NCI-H2171 (cell line): ENCODE results near the gene VSIG2.

Source experiments
- DNase-seq: peaks from one replicate; lab custom pipeline; 2025; lab: John Stamatoyannopoulos, UW

The VSIG2 gene

DNA sequence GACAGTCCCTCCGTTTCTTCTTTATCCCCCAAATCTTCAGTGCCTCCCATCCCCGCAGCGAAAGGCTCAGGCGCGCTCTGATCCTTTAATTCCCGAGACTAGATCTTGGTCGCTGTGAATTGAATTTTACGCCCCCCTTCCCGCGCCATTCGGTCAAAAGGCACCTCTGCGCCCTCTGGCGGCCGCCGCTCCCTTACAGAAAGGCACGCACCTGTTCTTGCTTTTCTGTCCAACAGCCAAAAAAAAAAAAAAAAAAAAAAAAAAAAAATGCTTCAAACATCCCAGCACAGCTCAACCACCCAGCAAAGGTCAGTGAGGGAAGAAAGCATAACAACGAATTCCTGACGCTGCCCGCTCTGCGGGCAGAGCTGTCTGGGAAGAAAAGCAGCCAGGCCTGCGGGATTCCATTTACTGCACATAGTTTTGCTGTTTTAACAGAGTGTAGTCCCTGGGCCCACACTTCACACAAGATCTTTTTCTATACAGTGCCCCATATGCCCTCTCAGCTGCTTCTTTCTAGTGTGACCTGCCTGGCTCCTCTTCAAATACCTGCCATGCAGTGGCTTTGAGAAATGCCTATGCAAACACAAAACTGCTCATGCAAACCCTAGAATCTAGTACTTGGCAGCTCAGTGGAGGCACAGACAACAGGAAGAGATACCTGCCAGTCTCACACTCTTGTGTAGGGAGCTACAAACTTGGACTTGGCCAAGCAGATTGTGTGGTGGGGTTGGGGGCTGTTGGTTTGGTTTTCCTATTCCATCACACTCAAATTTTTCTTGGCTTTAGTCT lies 11.3 kb upstream of the VSIG2 start:
- DNase-seq = peak; percentile 57

DNA sequence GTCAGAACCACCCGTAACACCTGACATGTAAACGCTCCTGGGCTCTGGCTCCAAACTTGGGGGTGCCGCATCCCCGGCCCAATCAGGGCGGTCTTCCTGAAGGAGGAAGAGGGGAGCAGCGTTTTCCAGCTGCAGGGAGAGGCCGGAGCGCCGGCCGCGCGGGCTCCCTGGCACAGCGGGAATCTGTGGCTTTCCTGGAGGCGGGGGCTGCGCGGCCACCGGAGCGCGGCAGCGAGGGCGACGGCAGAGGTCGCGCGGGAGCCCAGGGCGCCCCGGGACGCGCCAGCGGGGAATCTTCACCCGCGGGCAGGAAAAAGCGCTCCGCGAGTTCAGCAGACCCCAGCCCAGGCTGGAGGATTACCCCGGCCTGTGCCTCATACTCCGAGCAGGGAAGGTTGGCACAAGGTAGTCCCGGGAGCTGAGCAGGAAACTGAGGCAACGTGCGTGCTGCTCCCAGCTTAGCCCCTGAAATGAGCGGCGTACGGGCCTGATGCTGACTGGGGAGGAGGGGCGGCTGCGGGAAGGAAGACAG lies 10.6 kb upstream of the VSIG2 start:
- DNase-seq = no peak

DNA sequence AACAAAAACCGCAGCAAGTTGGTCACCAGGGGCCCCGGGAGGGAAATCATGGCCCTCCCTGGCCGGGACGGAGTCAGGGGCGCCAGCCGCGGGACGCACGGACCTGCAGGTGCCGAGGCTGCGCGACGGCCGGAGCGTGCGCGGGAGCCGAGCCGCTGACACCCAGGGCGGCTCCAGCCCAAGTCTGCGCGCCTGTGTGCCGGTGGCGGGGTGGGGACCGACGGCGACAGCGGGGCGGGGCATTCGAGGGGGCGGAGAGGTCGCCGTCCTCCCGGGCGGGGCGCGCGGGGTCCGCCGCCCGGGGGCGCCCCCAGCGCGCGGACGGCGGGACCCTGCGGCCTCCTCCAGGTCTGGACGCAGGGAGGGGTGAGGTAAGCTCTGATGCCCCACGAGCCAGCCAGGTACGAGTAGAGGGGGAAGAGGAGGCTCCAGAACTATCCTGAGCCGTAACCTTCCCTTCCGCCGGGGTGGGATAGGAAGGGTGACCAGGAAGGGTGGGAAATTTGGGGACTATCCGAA lies 10.1 kb upstream of the VSIG2 start, which contains the start of gene ESAM:
ESAM (minus strand) TSS at position 186 of the 519 bp plus-strand sequence; CDS start at position 50, 136 bp downstream.
- DNase-seq = peak; percentile 5

DNA sequence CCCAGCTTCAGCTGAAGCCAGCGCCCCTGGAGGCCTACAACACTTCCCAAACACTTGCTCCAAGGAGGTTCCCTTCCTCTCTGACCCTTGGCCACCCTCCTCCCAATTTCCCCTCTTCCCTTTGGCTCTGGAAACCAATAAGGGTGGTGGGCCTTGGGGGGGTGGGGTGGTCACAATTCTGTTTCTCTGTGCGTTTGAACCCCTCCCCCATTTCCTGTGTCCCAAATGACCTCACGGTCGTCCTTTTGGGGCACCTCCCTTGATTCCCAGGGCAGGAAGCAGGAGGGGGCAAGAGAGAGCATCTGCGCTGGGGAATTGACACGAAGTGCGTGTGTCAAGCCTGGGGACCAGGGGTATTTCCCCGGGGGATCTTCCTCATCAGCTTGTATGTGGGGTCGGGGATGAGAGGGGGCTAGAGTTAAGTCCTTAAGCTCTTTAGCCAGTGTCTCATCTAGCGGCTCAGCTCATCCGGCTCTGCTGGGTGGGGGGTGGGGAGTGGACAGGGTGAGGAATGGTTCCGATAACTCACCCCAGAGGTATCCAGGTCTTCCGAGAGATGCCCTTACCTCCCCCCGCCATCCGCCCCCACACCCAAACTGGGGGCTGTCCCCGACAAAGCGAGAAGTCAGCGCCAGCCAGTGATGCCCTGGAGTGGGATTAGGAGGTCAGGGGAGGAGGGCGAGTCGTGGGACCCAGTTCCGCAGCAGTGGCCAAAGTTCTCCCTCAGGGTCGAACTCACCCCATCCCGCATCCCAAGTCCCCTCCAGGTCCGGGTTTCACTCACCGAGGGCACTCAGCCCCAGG lies 9.4 kb upstream of the VSIG2 start:
- no peak for DNase-seq

DNA sequence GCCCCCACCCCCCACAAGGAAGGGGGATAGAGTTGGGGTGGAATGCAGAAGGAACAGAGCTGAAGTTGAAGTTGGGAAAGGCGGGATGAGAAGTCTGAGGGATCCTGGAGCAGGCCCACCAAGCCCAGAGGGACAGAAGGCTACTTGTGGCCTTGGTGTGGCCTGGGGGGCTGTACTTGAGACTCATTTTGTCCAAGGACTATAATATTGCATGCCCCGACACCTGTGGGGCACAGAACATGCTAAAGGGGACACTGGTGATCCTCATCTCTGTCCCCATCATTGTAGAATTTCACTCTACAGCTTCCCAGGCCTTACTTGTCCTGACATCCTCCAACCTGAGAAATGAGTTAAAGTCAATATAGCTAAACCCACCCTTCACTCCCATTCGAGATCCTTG lies 8.8 kb upstream of the VSIG2 start:
- DNase-seq = no peak

DNA sequence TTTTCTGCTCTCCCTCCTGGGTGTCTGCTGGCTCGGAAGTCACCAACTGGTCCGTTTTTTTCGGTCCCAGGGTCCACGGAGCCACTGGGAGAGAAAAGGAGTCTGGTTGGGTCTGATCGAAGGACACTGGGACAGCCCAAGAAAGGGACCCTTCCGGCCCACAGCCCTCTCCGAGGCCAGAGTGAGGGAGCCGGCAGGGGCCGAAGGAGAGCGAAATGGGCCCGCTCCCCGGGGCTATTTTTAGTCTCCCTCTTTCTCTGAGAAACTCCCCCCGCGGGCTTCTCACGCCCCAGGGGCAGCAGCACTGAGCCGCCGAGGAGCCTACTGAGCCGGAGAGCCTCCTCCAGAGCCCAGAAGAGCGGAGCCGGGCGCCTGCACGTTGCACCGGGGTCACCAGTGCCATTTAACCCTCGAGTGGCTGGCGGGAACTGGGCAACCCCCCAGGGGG lies 8.2 kb upstream of the VSIG2 start:
- DNase-seq = no peak

DNA sequence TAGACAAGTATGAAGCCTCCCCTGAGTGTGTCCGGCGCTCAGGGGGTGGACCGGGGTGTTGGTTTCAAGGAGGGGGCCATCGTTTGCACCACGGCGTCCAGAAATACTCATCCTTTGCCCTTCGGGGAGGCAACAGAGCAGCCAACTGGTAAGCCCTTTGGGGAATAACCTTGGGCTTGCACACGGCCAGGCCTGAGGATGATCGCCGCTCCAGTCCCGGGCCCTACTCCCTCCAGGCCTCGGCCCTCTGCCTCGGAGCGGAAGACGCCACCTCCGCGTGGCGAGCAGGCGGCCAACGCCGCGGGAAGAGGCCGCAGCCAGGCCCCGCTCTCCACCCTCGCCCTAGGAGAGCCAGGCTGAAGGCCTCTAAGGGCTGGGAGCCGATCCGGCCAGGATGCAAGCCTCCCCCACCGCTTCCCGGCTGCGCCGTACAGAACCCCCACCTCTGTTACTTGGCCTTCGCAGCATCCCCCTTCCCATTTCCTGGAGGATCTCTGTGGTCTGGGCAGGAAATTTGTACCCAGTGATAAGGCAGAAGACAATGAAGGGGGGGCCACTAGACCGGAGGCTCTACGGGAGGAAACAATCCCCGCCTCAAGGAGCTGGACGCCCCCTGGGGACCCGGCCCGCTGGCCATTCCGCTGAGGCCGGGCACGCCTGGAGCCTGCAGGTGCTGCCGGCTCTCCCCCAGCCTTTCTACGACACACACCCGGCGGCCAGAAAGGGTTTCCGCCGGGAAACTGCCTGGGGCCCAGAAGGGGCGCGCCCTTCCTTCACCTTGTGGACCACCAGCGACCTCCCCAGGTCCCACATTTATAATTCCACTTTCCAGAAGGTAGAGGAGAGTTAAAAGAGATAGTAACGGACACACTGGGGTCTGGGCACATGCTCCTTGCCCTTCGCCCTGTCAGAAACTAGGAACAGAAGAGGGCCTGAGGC lies 7.5 kb upstream of the VSIG2 start:
- no peak for DNase-seq

DNA sequence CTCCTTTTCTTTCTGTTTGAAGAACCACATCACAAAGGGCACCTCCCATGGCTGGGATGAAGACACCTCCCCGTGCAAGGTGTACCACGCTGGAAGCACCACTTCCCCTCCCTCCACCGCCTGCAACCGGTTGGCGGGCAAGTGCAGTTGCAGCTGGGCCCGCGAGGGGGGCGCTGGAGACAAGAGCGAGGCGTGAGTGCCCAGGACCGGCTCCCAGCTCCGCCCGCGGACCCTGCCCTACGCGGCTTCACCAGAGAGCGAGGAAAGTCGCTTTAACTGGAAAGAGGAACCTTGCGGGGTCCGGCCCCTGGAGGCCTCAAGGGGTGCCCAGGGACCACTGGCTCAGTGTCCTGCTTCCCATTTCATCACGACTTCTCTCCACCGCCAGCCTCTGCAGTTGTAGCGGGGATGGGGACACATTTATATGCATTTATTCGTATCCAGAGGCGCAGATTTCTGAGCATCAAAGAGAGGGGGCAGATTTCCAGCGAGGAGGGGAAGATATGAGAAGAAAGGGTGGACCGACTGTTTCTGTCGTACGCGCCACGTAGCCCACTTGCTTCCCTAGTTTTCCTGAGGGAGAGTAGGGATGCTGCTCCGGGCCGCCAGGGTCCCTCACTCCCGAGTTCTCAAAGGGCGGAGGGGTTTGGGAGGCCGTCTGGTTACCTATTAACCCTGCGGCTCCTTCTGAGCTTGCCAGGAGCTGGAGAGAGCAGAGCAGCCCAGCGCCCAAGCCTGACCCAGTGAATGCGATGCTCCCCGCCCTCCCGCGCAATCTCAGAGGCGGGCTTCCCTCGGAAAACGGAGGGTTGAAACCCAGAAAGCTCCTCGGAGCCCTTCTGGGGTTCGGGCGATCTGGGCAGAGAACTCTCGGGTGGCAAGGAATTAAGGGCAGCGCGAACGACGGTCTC lies 6.6 kb upstream of the VSIG2 start:
- DNase-seq = no peak

DNA sequence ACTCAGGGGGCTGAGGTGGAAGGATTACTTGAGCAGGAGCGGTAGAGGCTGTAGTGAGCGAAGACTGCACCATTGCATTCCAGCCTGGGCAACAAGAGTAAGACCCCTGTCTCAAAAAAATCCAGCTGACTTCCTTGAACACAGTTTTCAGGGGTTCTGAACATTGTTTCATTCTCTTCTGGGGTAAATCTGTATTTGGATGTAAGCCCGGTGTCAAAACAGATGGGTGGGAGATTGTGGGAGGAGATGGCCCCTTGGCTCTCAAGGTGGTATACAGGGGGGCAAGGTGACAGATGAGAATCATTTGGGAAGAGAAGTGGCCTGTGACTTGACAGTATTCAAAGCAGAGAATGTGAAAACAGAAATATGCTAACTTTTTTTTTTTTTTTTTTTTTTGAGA lies 5.3 kb upstream of the VSIG2 start:
- DNase-seq = no peak

DNA sequence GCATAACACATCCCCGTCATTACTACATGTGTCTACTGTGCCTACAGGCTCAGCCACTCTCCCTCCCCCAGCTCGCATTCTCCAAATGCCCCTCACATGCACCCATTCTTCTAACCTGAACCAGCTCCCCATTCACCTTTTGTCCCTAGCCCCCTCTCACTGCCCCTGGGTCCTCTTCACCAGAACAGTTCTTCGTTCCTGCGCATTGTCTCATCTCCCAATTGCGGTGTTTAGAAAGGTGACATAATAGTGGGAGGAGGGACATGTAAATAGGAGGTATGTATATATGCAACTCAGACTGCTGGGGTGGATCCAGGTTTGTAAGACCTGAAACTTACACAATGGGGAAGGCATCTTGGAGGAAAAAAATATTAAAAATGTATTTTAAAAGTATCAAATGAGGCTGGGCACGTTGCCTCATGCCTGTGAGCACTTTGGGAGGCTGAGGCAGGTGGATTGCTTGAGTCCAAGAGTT lies 4.7 kb upstream of the VSIG2 start:
- DNase-seq = no peak

DNA sequence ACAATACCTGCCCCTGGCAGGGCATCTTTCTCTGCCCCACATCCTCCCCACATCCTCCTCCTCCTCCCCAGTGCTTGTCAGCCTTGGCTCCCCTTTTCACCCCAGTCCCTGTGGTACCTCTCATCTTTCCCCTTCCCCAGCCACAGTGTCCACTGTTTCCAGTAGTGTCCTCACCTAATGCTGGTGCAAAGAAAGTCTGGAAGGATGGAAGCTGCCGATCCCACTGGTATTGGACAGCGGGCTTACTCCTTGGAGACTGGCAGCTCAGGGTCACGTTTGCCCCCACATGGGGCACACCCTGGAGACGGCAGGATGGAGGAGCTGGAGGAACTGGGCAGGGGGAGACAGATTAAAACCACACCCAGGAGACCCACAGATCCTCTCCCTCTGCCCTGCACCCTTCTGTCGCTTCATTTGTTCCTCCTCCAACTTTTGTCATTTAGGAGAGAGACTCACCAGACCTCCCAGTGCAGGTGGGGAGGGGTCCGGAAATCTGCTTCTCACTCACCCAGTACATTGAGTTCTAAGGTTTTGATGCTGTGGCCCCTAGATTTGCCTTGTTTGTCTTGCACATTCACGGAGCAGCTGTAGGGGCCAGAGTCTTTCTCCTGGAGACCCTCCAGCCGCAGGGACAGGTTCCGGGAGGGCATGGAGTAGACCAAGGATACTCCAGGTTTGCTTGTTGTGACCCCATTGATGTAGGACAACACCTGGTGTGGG lies 4.1 kb upstream of the VSIG2 start:
- no peak for DNase-seq

DNA sequence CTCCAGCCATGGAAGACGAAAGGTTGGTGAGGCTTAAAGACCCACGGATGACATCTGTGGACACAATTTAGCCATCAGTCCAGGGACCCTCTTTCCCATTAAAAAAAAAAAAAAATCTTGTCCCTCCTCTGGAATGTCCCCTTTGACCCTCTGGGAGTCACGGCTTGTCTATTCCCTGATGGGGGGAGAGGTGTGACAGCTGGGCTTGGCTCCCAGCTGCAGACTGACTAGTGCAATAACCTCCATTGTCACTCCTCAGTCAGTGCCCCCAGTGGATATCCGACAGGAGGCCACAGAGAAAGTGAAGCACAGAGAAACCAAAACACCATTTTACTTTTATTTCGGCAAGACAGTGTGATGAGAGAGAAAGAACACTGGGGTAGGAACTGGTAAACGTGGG lies 2.7 kb upstream of the VSIG2 start:
- DNase-seq = no peak

DNA sequence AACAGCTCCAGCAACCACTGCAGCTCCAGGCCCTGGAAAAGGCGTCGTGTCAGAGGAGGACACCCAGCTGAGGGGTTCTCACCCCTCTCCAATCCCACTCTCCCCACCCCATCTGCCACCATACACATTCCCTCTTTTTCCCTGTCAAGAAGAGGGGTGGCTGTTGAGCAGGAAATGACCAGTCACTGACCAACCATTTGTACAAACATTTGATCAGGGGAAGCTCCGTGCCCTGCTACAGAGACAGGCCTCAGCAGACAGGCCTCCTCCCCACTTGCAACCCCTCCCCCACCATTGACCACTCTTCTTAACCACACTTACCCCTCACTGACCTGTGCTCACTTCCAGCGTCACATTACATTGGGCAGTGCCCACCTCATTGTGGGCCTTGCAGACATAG lies 2.3 kb upstream of the VSIG2 start:
- DNase-seq = no peak

DNA sequence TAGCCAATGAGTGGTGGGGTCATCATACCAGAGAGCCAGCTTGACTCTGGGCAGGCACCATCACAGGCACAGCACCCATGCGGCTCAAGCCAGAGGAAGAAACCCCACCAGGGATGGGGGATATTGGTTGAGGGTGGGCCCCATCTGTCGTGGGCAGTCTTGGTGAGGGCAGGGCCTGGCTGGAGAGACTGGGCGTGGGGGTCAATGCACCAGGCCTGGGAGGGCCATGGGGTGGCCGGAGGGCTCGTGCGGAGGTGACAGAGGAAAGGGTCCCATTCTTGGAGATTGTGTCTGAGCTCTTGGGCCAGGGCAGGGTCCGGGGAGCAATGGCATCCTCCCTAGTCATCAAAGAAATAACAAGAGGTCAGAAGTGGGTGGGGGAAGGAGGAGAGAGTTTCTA lies 1.6 kb upstream of the VSIG2 start:
- DNase-seq = no peak

DNA sequence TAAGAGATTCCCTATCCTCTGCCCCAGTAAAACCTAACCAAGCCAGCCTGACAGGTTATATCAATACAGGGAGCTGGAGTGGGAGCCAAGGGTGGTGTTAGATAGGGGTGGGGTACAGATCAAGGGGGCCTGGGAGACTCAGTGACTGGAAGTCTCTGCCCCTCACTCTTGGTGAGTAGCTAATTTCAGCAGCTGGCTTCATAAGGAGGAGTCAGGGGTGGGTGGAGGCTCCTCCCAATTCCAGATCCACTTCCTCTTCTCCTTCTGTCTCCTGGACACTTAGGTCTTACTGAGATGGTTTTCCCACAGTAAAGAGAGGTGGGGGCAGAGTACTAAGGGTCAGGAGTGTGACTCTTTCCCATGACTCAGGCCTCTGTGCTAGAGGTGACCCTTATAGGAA lies 1.1 kb upstream of the VSIG2 start:
- no peak for DNase-seq

DNA sequence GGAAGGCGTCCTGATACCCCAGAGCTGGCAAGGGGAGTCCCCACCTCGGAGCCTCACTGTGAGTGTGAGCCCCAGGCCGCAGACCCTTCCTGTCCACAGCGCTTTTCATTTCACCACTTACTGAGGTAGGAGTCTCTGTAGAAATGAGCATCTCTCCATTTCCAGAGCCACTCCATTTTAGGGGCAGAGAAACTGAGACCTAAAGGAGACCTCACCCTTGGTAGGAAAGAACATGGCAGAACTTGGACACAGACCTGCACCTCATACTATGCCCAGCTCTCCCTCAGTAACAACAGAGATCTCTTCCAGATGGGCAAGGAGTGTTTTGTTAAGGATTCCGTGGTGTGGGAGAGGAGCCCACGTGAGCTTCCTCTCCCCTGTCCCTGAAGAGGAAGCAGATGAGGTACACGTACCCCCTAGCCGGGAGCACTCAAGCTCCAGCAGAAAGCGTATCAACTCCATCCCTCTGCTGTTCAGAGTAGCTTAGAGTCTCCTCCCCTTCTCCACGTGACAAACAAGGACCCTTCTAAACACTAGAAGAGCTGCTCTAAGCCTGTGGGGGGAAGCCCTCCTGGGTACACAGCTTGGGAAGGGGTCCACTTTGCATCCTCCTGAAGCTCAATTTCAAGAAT lies 532 bp upstream of the VSIG2 start:
- DNase-seq = no peak

DNA sequence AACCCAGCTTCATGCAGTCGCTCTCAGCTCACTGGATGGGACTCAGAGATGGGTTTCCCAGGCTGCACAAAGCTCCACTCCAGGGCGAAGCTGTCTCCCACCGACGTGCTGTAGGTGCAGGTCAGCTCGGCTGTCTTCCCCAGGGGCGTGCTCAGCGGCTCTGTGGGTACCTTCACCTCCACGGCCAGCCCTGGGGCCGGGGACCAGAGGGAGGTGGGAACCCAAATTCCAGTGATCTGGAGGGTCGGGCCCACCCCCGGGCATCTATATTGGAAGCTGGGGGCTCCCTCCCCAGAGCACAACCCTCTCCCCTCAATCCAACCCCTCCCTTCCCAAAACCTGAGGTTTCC lies 689 bp downstream of the VSIG2 start:
- no peak for DNase-seq

DNA sequence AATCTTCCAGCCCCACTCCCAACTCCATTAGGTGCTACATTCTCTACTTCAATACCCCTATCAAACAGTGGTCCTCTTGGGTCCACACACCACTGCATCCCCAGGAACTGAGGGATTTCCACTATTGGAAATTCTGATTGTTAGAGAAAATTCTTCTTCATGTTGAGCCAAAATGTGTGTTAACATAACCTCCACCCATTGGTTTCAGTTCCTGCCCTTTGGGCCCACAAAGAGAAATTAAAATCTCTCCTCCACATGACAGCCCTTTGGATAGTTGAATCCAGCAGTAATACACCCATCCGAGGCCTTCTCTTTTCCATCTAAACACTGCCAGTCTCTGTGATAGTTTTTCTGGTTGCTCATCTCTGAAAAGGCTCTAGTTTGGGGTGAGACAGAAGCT lies 2.1 kb downstream of the VSIG2 start:
- DNase-seq = no peak
